ENCODE data around the gene RHO.

The RHO gene

GRCh38 chr3:129574206-129574605 is 45.8 kb downstream of the RHO start:
- Histone ChIP-seq H3K9me3 (ENCODE audit: control insufficient read depth in 1 of 2, low read length in 2 of 2) (no peaks in the 10 kb centered on the region), H3K36me3 (ENCODE audit: control insufficient read depth in 1 of 2, insufficient read depth in 2 of 2, low read length in 2 of 2) (peaks cover 0 to 20% of the 10 kb centered on the region in 2 donors), H3K27me3 (ENCODE audit: control insufficient read depth in 1 of 2, insufficient read depth in 2 of 2, low read length in 2 of 2) (no peaks in the 10 kb centered on the region), H3K9ac (ENCODE audit: low read depth in 1 of 2, low read length in 2 of 2) (no peak overlapping the region), H3K27ac (ENCODE audit: low read depth, low read length) (no peak overlapping the region), H3K4me1 (ENCODE audit: control insufficient read depth in 1 of 2, insufficient read depth in 2 of 2, low read length in 2 of 2) (peaks cover 19 to 24% of the 10 kb centered on the region in 2 donors), H3K4me3 (ENCODE audit: low read depth in 1 of 2, low read length in 2 of 2) (no peak overlapping the region)

GRCh38 chr3:129575233-129575996 is 47.0 kb downstream of the RHO start:
- no peaks in the 10 kb centered on the region for H3K9me3 ChIP-seq (ENCODE audit: control insufficient read depth in 1 of 2, low read length in 2 of 2)
- H3K9ac ChIP-seq (ENCODE audit: low read depth in 1 of 2, low read length in 2 of 2), result no peak overlapping the region
- peaks cover 19 to 24% of the 10 kb centered on the region in 2 donors for H3K4me1 ChIP-seq (ENCODE audit: control insufficient read depth in 1 of 2, insufficient read depth in 2 of 2, low read length in 2 of 2)
- no peak overlapping the region for H3K4me3 ChIP-seq (ENCODE audit: low read depth in 1 of 2, low read length in 2 of 2)
- no peaks in the 10 kb centered on the region for H3K27me3 ChIP-seq (ENCODE audit: control insufficient read depth in 1 of 2, insufficient read depth in 2 of 2, low read length in 2 of 2)
- no peak overlapping the region for H3K27ac ChIP-seq (ENCODE audit: low read depth, low read length)
- peaks cover 0 to 13% of the 10 kb centered on the region in 2 donors for H3K36me3 ChIP-seq (ENCODE audit: control insufficient read depth in 1 of 2, insufficient read depth in 2 of 2, low read length in 2 of 2)

DNA sequence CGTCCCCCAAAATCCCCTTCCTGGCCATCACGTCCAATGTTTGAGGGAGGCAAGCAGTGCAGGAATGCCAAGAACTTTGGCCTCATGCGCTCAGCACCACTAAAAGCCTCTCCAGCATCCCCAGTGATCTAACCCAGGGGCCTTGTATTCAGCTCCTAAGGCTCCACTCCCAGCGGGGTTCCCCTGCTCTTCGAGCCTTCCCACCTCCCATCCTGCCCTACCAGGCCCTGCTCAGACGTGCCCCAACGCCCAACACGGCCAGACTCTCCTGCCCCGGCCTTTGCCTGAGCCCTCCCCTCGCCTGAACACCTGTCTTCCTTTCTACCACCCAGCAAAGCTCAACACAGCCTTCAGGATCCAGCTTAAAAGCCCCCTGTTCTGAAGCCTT is 47.6 kb downstream of the RHO start:
- H3K4me1 ChIP-seq (ENCODE audit: control insufficient read depth in 1 of 2, insufficient read depth in 2 of 2, low read length in 2 of 2), result peaks cover 19 to 24% of the 10 kb centered on the region in 2 donors
- no peak overlapping the region for H3K27ac ChIP-seq (ENCODE audit: low read depth, low read length)
- peaks cover 0 to 8% of the 10 kb centered on the region in 2 donors for H3K36me3 ChIP-seq (ENCODE audit: control insufficient read depth in 1 of 2, insufficient read depth in 2 of 2, low read length in 2 of 2)
- no peaks in the 10 kb centered on the region for H3K27me3 ChIP-seq (ENCODE audit: control insufficient read depth in 1 of 2, insufficient read depth in 2 of 2, low read length in 2 of 2)
- no peak overlapping the region for H3K9ac ChIP-seq (ENCODE audit: low read depth in 1 of 2, low read length in 2 of 2)
- H3K4me3 ChIP-seq (ENCODE audit: low read depth in 1 of 2, low read length in 2 of 2), result no peak overlapping the region
- no peaks in the 10 kb centered on the region for H3K9me3 ChIP-seq (ENCODE audit: control insufficient read depth in 1 of 2, low read length in 2 of 2)

GRCh38 chr3:129576514-129577352 is 48.3 kb downstream of the RHO start:
- no peak overlapping the region for H3K4me3 ChIP-seq (ENCODE audit: low read depth in 1 of 2, low read length in 2 of 2)
- peaks cover 0 to 8% of the 10 kb centered on the region in 2 donors for H3K36me3 ChIP-seq (ENCODE audit: control insufficient read depth in 1 of 2, insufficient read depth in 2 of 2, low read length in 2 of 2)
- no peaks in the 10 kb centered on the region for H3K9me3 ChIP-seq (ENCODE audit: control insufficient read depth in 1 of 2, low read length in 2 of 2)
- peaks cover 19 to 24% of the 10 kb centered on the region in 2 donors for H3K4me1 ChIP-seq (ENCODE audit: control insufficient read depth in 1 of 2, insufficient read depth in 2 of 2, low read length in 2 of 2)
- H3K27me3 ChIP-seq (ENCODE audit: control insufficient read depth in 1 of 2, insufficient read depth in 2 of 2, low read length in 2 of 2), result no peaks in the 10 kb centered on the region
- H3K9ac ChIP-seq (ENCODE audit: low read depth in 1 of 2, low read length in 2 of 2), result peak overlapping the region in 1 of 2 donors; percentile 10
- no peak overlapping the region for H3K27ac ChIP-seq (ENCODE audit: low read depth, low read length)

DNA sequence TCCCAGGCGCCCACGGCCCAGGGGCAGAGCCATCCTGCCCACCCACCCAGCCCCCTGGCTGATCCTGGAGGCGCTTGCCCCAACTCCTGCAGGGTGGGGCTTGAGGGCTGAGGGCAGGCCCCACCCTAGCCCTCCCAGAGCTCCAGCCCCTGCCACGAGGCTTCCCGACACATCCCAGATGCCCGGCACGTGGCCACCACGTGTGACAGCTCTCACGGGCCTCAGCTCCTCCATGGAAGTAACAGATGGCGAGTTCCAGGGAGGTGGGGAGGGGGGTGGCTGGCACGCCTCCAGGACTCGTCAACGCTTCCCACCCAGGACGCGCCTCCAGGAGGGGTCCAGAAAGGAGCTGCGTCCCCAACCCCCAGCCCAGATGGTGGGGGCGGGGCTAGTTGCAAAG is 48.9 kb downstream of the RHO start:
- H3K9me3 ChIP-seq (ENCODE audit: control insufficient read depth in 1 of 2, low read length in 2 of 2), result no peaks in the 10 kb centered on the region
- peaks cover 19 to 24% of the 10 kb centered on the region in 2 donors for H3K4me1 ChIP-seq (ENCODE audit: control insufficient read depth in 1 of 2, insufficient read depth in 2 of 2, low read length in 2 of 2)
- H3K36me3 ChIP-seq (ENCODE audit: control insufficient read depth in 1 of 2, insufficient read depth in 2 of 2, low read length in 2 of 2), result peaks cover 0 to 8% of the 10 kb centered on the region in 2 donors

DNA sequence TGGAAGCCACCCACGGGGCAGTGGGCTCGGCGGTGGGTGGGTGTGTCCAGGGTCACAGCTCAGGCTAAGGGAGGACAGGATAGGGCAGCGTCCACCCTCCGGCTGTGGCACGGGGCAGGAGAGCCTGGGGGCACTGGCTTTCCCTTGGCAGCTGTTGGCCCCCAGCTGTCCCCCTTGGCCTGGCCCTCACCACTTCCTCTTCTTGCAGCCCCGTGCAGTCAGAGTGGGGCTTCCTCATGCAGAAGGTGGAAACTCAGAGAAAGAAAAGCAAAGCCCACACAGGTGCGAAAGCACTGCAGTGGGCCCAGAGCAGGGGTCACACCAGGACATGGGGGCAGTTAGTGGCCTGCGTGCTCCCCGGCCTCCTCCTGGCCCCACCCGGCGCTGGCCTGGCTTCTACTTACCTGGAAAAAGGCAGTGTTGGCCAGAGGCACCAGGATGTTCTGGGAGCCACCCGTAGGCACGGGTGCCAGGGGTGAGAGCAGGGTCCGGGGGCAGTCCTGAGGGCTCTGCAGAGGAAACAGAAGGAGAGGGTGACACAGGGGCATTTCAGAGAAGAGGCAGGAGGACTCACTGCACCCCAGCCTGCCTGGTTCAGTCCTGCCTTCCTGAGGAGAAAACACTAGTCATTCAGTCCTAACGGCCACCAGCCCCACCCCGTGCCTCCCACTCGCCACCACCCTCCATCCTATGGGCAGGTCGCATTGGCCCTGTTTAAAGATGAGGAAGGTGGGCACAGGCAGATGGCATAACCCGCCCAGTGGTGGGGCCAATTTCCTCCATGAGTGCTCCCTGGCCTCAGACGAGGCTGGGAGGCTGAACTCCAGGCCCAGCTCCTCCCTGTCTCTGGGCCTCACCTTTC is 49.7 kb downstream of the RHO start:
- H3K9me3 ChIP-seq (ENCODE audit: control insufficient read depth in 1 of 2, low read length in 2 of 2), result no peaks in the 10 kb centered on the region
- H3K4me1 ChIP-seq (ENCODE audit: control insufficient read depth in 1 of 2, insufficient read depth in 2 of 2, low read length in 2 of 2), result peaks cover 19 to 24% of the 10 kb centered on the region in 2 donors
- no peak overlapping the region for H3K27ac ChIP-seq (ENCODE audit: low read depth, low read length)
- H3K36me3 ChIP-seq (ENCODE audit: control insufficient read depth in 1 of 2, insufficient read depth in 2 of 2, low read length in 2 of 2), result peaks cover 0 to 8% of the 10 kb centered on the region in 2 donors
- no peaks in the 10 kb centered on the region for H3K27me3 ChIP-seq (ENCODE audit: control insufficient read depth in 1 of 2, insufficient read depth in 2 of 2, low read length in 2 of 2)
- H3K4me3 ChIP-seq (ENCODE audit: low read depth in 1 of 2, low read length in 2 of 2), result no peak overlapping the region
- H3K9ac ChIP-seq (ENCODE audit: low read depth in 1 of 2, low read length in 2 of 2), result no peak overlapping the region

More for the DNA sequence above, 48.9 kb downstream of the RHO start:
- Histone ChIP-seq H3K27me3 (ENCODE audit: control insufficient read depth in 1 of 2, insufficient read depth in 2 of 2, low read length in 2 of 2) (no peaks in the 10 kb centered on the region), H3K27ac (ENCODE audit: low read depth, low read length) (no peak overlapping the region), H3K9ac (ENCODE audit: low read depth in 1 of 2, low read length in 2 of 2) (no peak overlapping the region), H3K4me3 (ENCODE audit: low read depth in 1 of 2, low read length in 2 of 2) (no peak overlapping the region)

DNA sequence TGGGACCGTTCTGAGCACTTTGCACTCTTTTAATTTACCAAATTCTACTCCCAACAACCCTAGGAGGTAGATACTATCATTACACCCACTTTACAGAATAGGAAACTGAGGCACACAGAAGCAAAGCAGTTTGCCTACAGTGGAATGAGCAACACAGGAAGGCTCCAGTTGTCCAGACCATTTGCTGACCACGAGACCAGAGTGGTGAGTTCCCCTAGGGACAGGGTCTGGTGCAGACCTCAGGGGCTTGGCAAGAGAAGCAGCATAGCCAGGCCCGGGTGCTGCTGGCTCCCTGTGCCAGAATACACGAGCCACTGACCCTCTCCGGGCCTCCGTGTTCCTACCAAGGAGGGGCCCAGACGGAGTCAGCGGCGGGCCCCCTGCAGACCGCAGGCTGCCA is 51.6 kb downstream of the RHO start:
- Histone ChIP-seq H3K4me1 (ENCODE audit: control insufficient read depth in 1 of 2, insufficient read depth in 2 of 2, low read length in 2 of 2) (peaks cover 19 to 24% of the 10 kb centered on the region in 2 donors), H3K9me3 (ENCODE audit: control insufficient read depth in 1 of 2, low read length in 2 of 2) (no peaks in the 10 kb centered on the region), H3K9ac (ENCODE audit: low read depth in 1 of 2, low read length in 2 of 2) (no peak overlapping the region), H3K27me3 (ENCODE audit: control insufficient read depth in 1 of 2, insufficient read depth in 2 of 2, low read length in 2 of 2) (no peaks in the 10 kb centered on the region), H3K27ac (ENCODE audit: low read depth, low read length) (no peak overlapping the region), H3K36me3 (ENCODE audit: control insufficient read depth in 1 of 2, insufficient read depth in 2 of 2, low read length in 2 of 2) (peaks cover 0 to 10% of the 10 kb centered on the region in 2 donors), H3K4me3 (ENCODE audit: low read depth in 1 of 2, low read length in 2 of 2) (no peak overlapping the region)

GRCh38 chr3:129581623-129582022 is 53.2 kb downstream of the RHO start:
- H3K9ac ChIP-seq (ENCODE audit: low read depth in 1 of 2, low read length in 2 of 2), result no peak overlapping the region
- H3K27ac ChIP-seq (ENCODE audit: low read depth, low read length), result no peak overlapping the region
- H3K36me3 ChIP-seq (ENCODE audit: control insufficient read depth in 1 of 2, insufficient read depth in 2 of 2, low read length in 2 of 2), result peaks cover 0 to 15% of the 10 kb centered on the region in 2 donors
- H3K4me1 ChIP-seq (ENCODE audit: control insufficient read depth in 1 of 2, insufficient read depth in 2 of 2, low read length in 2 of 2), result peaks cover 14 to 20% of the 10 kb centered on the region in 2 donors
- H3K27me3 ChIP-seq (ENCODE audit: control insufficient read depth in 1 of 2, insufficient read depth in 2 of 2, low read length in 2 of 2), result no peaks in the 10 kb centered on the region
- no peak overlapping the region for H3K4me3 ChIP-seq (ENCODE audit: low read depth in 1 of 2, low read length in 2 of 2)
- H3K9me3 ChIP-seq (ENCODE audit: control insufficient read depth in 1 of 2, low read length in 2 of 2), result no peaks in the 10 kb centered on the region

GRCh38 chr3:129582799-129583198 is 54.4 kb downstream of the RHO start:
- H3K9ac ChIP-seq (ENCODE audit: low read depth in 1 of 2, low read length in 2 of 2), result no peak overlapping the region
- H3K36me3 ChIP-seq (ENCODE audit: control insufficient read depth in 1 of 2, insufficient read depth in 2 of 2, low read length in 2 of 2), result peaks cover 0 to 15% of the 10 kb centered on the region in 2 donors
- no peaks in the 10 kb centered on the region for H3K27me3 ChIP-seq (ENCODE audit: control insufficient read depth in 1 of 2, insufficient read depth in 2 of 2, low read length in 2 of 2)
- H3K9me3 ChIP-seq (ENCODE audit: control insufficient read depth in 1 of 2, low read length in 2 of 2), result no peaks in the 10 kb centered on the region
- no peak overlapping the region for H3K4me3 ChIP-seq (ENCODE audit: low read depth in 1 of 2, low read length in 2 of 2)
- H3K27ac ChIP-seq (ENCODE audit: low read depth, low read length), result no peak overlapping the region
- peaks cover 7 to 10% of the 10 kb centered on the region in 2 donors for H3K4me1 ChIP-seq (ENCODE audit: control insufficient read depth in 1 of 2, insufficient read depth in 2 of 2, low read length in 2 of 2)
